ENCODE measurements around the gene TTLL11. TPM values are rescaled to one million over a fixed set of nuclear protein-coding genes. Genes with fewer than 3 reads are reported as not detected.
"Not testable (repeated sequence)": the region's sequence is repeated elsewhere in the genome, so short reads cannot be mapped to it uniquely, and the experiment has no call there.

Gene TTLL11
- total and polyA plus RNA-seq, 3 experiments from 2014 or later = 4.0 to 6.2 (median 4.5) TPM

DNA sequence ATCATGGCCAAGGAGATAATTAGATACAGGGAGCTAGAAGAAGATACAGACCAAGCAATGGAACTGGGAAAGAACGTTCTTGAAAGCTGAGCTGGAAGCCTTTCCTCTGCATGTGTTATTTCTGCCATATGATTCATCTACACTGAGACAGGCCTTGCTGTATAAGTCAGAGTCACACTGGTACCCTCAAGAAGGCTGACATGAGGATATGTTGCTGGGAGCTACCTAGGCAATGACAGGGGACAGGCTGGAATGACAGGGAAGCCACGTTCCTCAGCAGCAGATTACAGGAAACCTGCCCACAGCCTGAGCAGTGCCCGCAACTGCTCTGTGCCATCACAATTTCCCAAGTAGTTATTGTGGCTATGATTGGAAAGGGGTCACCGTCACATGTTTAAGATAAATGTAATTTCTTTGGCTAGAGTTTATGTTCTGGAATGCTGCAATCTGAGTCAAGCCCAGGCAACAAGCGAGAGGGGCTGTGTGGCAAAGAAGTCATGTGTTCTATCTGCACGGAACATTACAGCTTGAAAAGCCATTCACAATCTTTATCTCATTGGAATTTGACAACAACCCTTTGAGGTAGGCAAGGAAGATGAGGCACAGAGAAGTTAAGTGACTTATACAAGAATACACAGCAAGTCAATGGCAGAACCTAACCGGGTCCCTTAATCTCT, 108.2 kb downstream of the TTLL11 start:
- POLR2A ChIA-PET = no interaction called here
- Histone ChIP-seq H3K4me3 (ENCODE audit: low read length) (no peak overlapping the region), H3K9me3 (ENCODE audit: low read length) (no peaks in the 10 kb centered on the region), H3K27me3 (ENCODE audit: insufficient read depth, low read length, poor library complexity, severe bottlenecking) (no peaks in the 10 kb centered on the region), H3K4me1 (ENCODE audit: insufficient read depth, low read length) (no peaks in the 10 kb centered on the region), H3K27ac (ENCODE audit: low read depth, low read length) (no peak overlapping the region), H3K36me3 (ENCODE audit: insufficient read depth, low read length) (no peaks in the 10 kb centered on the region)
- no peak overlapping the region for H3K27ac Mint-ChIP-seq
- peaks cover 4 to 13% (median 8%) of the 10 kb centered on the region in 5 donors for H3K9me3 Mint-ChIP-seq
- H3K27me3 Mint-ChIP-seq = no peaks in the 10 kb centered on the region
- no peak overlapping the region for H3K4me3 Mint-ChIP-seq
- H3K4me1 Mint-ChIP-seq = no peaks in the 10 kb centered on the region
- CTCF ChIA-PET = no interaction called here
- no peak for DNase-seq
- H3K36me3 Mint-ChIP-seq = peaks cover 4 to 15% (median 12%) of the 10 kb centered on the region in 3 donors

- Mint-ChIP-seq H3K9me3 (peaks cover 4 to 13% (median 8%) of the 10 kb centered on the region in 5 donors), H3K4me3 (no peak overlapping the region), H3K4me1 (no peaks in the 10 kb centered on the region), H3K27ac (no peak overlapping the region), H3K36me3 (peaks cover 1 to 15% (median 5%) of the 10 kb centered on the region in 3 donors), H3K27me3 (no peaks in the 10 kb centered on the region)
- H3K9me3 ChIP-seq (ENCODE audit: low read length) = no peaks in the 10 kb centered on the region
- no peaks in the 10 kb centered on the region for H3K27me3 ChIP-seq (ENCODE audit: insufficient read depth, low read length, poor library complexity, severe bottlenecking)
- no peak overlapping the region for H3K4me3 ChIP-seq (ENCODE audit: low read length)
- ChIA-PET CTCF (no interaction called here), POLR2A (no interaction called here)
- no peaks in the 10 kb centered on the region for H3K4me1 ChIP-seq (ENCODE audit: insufficient read depth, low read length)
- H3K27ac ChIP-seq (ENCODE audit: low read depth, low read length) = no peak overlapping the region
- no peaks in the 10 kb centered on the region for H3K36me3 ChIP-seq (ENCODE audit: insufficient read depth, low read length)
- DNase-seq = no peak
These were observed 109.4 kb downstream of the TTLL11 start for GRCh38 chr9:121983736-121984135.

DNA sequence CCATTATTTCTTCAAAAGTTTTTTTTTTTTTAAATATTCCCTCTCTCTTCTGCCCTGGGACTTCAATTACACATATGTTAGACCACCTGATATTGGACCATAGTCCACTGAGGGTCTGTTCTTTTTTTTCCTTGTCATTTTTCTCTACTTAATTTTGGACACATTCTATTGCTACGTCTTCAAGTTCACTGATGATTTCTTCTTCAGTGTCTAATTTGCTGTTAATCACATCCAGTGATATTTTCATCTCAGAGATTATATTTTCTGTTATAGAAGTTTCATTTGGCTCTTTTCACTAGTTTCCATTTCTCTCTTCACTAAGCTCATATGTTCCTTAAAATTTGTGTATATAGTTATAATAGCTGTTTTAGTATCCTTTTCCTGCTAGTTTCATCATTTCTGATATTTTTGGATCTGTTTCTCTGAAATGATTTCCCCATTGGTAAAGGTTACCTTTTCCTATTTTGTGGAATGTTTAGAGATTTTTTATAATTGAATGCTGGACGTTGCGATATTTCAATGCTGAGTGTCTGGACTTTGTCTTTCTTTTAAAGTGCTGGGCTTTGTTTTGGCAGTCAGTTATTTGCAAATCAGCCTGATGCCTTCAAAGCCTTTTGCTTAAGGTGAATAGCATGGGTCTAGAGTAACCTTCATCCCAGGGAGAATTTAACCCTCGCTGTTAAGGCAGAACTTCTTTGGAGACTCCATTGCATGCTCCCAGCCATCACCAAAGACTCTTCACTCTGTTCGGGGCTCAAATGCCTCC, 111.8 kb downstream of the TTLL11 start:
- H3K4me3 ChIP-seq (ENCODE audit: low read length) = no peak overlapping the region
- no peaks in the 10 kb centered on the region for H3K9me3 ChIP-seq (ENCODE audit: low read length)
- no peaks in the 10 kb centered on the region for H3K36me3 ChIP-seq (ENCODE audit: insufficient read depth, low read length)
- Mint-ChIP-seq H3K36me3 (peaks cover 0 to 15% (median 1%) of the 10 kb centered on the region in 3 donors), H3K4me1 (no peaks in the 10 kb centered on the region), H3K27me3 (no peaks in the 10 kb centered on the region), H3K9me3 (peaks cover 4 to 13% (median 8%) of the 10 kb centered on the region in 5 donors), H3K4me3 (no peak overlapping the region), H3K27ac (no peak overlapping the region)
- ChIA-PET CTCF (interaction anchor here (1.0 to 1.1 kb wide), 2 partner anchors 14 to 249 kb away, joined by 3 read pairs; no protein-coding TSS in a partner anchor), POLR2A (no interaction called here)
- DNase-seq = no peak
- no peaks in the 10 kb centered on the region for H3K27me3 ChIP-seq (ENCODE audit: insufficient read depth, low read length, poor library complexity, severe bottlenecking)
- H3K4me1 ChIP-seq (ENCODE audit: insufficient read depth, low read length) = no peaks in the 10 kb centered on the region
- no peak overlapping the region for H3K27ac ChIP-seq (ENCODE audit: low read depth, low read length)

GRCh38 chr9:121980665-121981064, 112.4 kb downstream of the TTLL11 start:
- H3K9me3 ChIP-seq (ENCODE audit: low read length); H3K4me3 Mint-ChIP-seq; H3K27me3 Mint-ChIP-seq; H3K4me3 ChIP-seq (ENCODE audit: low read length); H3K27ac Mint-ChIP-seq; POLR2A ChIA-PET; H3K4me1 Mint-ChIP-seq; DNase-seq; H3K27me3 ChIP-seq (ENCODE audit: insufficient read depth, low read length, poor library complexity, severe bottlenecking); H3K27ac ChIP-seq (ENCODE audit: low read depth, low read length); H3K36me3 ChIP-seq (ENCODE audit: insufficient read depth, low read length); H3K4me1 ChIP-seq (ENCODE audit: insufficient read depth, low read length): not testable (repeated sequence)
- CTCF ChIA-PET = interaction anchor here (1.0 kb wide), 1 partner anchor 248 kb away, joined by 3 read pairs; no protein-coding TSS in a partner anchor
- peaks cover 0 to 15% (median 1%) of the 10 kb centered on the region in 3 donors for H3K36me3 Mint-ChIP-seq
- H3K9me3 Mint-ChIP-seq = peaks cover 4 to 13% (median 8%) of the 10 kb centered on the region in 5 donors

GRCh38 chr9:121979736-121980135, 113.4 kb downstream of the TTLL11 start:
- H3K9me3 ChIP-seq (ENCODE audit: low read length) = no peaks in the 10 kb centered on the region
- ChIA-PET POLR2A (no interaction called here), CTCF (no interaction called here)
- DNase-seq = no peak
- no peak overlapping the region for H3K4me3 ChIP-seq (ENCODE audit: low read length)
- peaks cover 4 to 13% (median 8%) of the 10 kb centered on the region in 5 donors for H3K9me3 Mint-ChIP-seq
- H3K27ac ChIP-seq (ENCODE audit: low read depth, low read length) = no peak overlapping the region
- H3K27ac Mint-ChIP-seq = peak overlapping the region in 1 of 8 donors; percentile 74
- H3K27me3 ChIP-seq (ENCODE audit: insufficient read depth, low read length, poor library complexity, severe bottlenecking) = no peaks in the 10 kb centered on the region
- H3K4me1 Mint-ChIP-seq = no peaks in the 10 kb centered on the region
- no peaks in the 10 kb centered on the region for H3K36me3 ChIP-seq (ENCODE audit: insufficient read depth, low read length)
- no peaks in the 10 kb centered on the region for H3K4me1 ChIP-seq (ENCODE audit: insufficient read depth, low read length)
- H3K4me3 Mint-ChIP-seq = no peak overlapping the region
- H3K27me3 Mint-ChIP-seq = no peaks in the 10 kb centered on the region
- H3K36me3 Mint-ChIP-seq = peaks cover 0 to 15% (median 1%) of the 10 kb centered on the region in 3 donors

DNA sequence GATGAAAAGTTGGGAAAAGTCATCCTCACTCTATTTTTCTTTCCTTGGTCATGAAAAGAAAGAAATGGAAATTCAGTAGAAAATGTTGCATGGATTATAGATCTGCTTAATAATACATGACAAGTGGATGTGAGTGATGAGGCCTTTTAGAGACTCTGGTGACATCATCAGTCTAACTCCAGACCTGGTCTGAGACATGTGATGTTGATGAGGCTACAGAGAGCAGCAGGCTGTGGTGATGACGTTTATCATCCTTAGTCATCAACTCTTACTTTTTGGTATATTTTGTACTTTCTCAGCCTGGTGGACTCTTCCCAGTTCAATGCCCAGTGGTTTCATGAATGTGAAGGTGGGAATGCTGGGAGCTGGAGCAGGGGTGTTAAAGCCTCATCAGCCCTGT, 116.4 kb downstream of the TTLL11 start:
- H3K9me3 ChIP-seq (ENCODE audit: low read length) = no peaks in the 10 kb centered on the region
- no peak overlapping the region for H3K27ac Mint-ChIP-seq

GRCh38 chr9:121975801-121976277, 117.3 kb downstream of the TTLL11 start:
- Mint-ChIP-seq H3K9me3 (peaks cover 0 to 4% (median 2%) of the 10 kb centered on the region in 5 donors), H3K27ac (peak overlapping the region in 1 of 8 donors; percentile 25), H3K4me3 (no peak overlapping the region), H3K4me1 (no peaks in the 10 kb centered on the region), H3K36me3 (peaks cover 0 to 3% (median 1%) of the 10 kb centered on the region in 3 donors), H3K27me3 (no peaks in the 10 kb centered on the region)
- Histone ChIP-seq H3K9me3 (ENCODE audit: low read length) (no peaks in the 10 kb centered on the region), H3K36me3 (ENCODE audit: insufficient read depth, low read length) (no peaks in the 10 kb centered on the region), H3K27me3 (ENCODE audit: insufficient read depth, low read length, poor library complexity, severe bottlenecking) (no peaks in the 10 kb centered on the region), H3K27ac (ENCODE audit: low read depth, low read length) (no peak overlapping the region), H3K4me3 (ENCODE audit: low read length) (no peak overlapping the region), H3K4me1 (ENCODE audit: insufficient read depth, low read length) (no peaks in the 10 kb centered on the region)
- CTCF ChIA-PET = no interaction called here
- no peak for DNase-seq
- POLR2A ChIA-PET = no interaction called here

More for the DNA sequence above, 116.4 kb downstream of the TTLL11 start:
- Mint-ChIP-seq H3K36me3 (peaks cover 0 to 12% (median 1%) of the 10 kb centered on the region in 3 donors), H3K9me3 (peaks cover 4 to 8% (median 6%) of the 10 kb centered on the region in 5 donors), H3K4me3 (no peak overlapping the region), H3K4me1 (no peaks in the 10 kb centered on the region), H3K27me3 (no peaks in the 10 kb centered on the region)
- no peaks in the 10 kb centered on the region for H3K4me1 ChIP-seq (ENCODE audit: insufficient read depth, low read length)
- ChIA-PET POLR2A (no interaction called here), CTCF (no interaction called here)
- H3K36me3 ChIP-seq (ENCODE audit: insufficient read depth, low read length) = no peaks in the 10 kb centered on the region
- H3K27ac ChIP-seq (ENCODE audit: low read depth, low read length) = no peak overlapping the region
- no peak overlapping the region for H3K4me3 ChIP-seq (ENCODE audit: low read length)
- DNase-seq = no peak
- H3K27me3 ChIP-seq (ENCODE audit: insufficient read depth, low read length, poor library complexity, severe bottlenecking) = no peaks in the 10 kb centered on the region

DNA sequence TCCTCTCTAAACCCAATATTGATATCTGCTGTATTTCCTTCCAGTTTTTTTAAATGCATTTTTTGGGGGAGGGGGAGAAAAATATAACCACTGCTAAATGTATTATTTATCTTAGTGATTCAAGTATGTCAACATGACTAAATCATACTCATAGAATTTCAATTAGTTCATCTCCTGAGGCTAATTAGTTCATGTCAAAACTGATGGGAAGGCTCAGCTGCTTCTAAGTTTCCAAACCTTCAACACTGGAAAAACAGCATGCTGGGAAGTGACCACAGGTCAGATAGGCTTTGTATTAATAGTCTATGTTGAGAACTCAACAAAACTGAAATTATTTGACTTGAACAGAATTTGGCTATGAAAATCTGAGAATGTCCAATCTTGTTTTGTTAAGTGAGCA, 118.7 kb downstream of the TTLL11 start:
- Histone ChIP-seq H3K36me3 (ENCODE audit: insufficient read depth, low read length) (no peaks in the 10 kb centered on the region), H3K27ac (ENCODE audit: low read depth, low read length) (no peak overlapping the region), H3K27me3 (ENCODE audit: insufficient read depth, low read length, poor library complexity, severe bottlenecking) (no peaks in the 10 kb centered on the region), H3K4me1 (ENCODE audit: insufficient read depth, low read length) (no peaks in the 10 kb centered on the region), H3K9me3 (ENCODE audit: low read length) (no peaks in the 10 kb centered on the region), H3K4me3 (ENCODE audit: low read length) (no peak overlapping the region)
- ChIA-PET CTCF (no interaction called here), POLR2A (no interaction called here)
- H3K4me3 Mint-ChIP-seq = no peak overlapping the region
- no peak for DNase-seq
- H3K27ac Mint-ChIP-seq = no peak overlapping the region
- no peaks in the 10 kb centered on the region for H3K9me3 Mint-ChIP-seq
- no peaks in the 10 kb centered on the region for H3K27me3 Mint-ChIP-seq
- no peaks in the 10 kb centered on the region for H3K4me1 Mint-ChIP-seq
- H3K36me3 Mint-ChIP-seq = peaks cover 2 to 5% (median 3%) of the 10 kb centered on the region in 3 donors
